ENCODE measurements around the gene RBBP6. TPM values are rescaled to one million over a fixed set of nuclear protein-coding genes. Genes with fewer than 3 reads are reported as not detected.

Gene RBBP6
- total RNA-seq, 1 experiment from 2014 or later = 54.8 TPM

- DNase-seq = no peak
- TF ChIP-seq CTCF (conservative IDR thresholded peaks at IDR 0.05) = no peak
- no CpG with 5 or more reads among the region's 8 CpGs for WGBS (ENCODE audit: extremely low coverage, insufficient read length, low lambda C conversion rate)
These were observed 59.5 kb downstream of the RBBP6 start for GRCh38 chr16:24598777-24599437.

More at GRCh38 chr16:24598777-24599437, 59.5 kb downstream of the RBBP6 start:
- Mint-ChIP-seq H3K27ac (no peak overlapping the region), H3K9me3 (no peaks in the 10 kb centered on the region; a peak in 1 of 5 replicates), H3K4me3 (no peak overlapping the region), H3K27me3 (ENCODE audit: low read depth) (peaks cover 4% of the 10 kb centered on the region), H3K4me1 (no peaks in the 10 kb centered on the region), H3K36me3 (ENCODE audit: insufficient read depth in 1 of 3, low read depth in 3 of 3) (no peaks in the 10 kb centered on the region)
- Histone ChIP-seq H2BK20ac (ENCODE audit: low read depth, low read length, poor library complexity, severe bottlenecking) (no peak overlapping the region), H3K23ac (ENCODE audit: insufficient read length, low read depth, low read length) (no peak overlapping the region), H3K27me3 (ENCODE audit: insufficient read depth, low read length) (no peaks in the 10 kb centered on the region), H4K8ac (replicated peaks; ENCODE audit: insufficient read length, low read depth, low read length) (no peak overlapping the region), H2AFZ (ENCODE audit: low read length) (no peak overlapping the region), H3K79me2 (ENCODE audit: insufficient read depth, low read length) (no peaks in the 10 kb centered on the region), H3K56ac (ENCODE audit: insufficient read length, low read depth, low read length) (no peak overlapping the region), H3K14ac (ENCODE audit: insufficient read depth, low read length) (no peak overlapping the region), H2AK5ac (ENCODE audit: insufficient read length, low read length) (no peak overlapping the region), H3K79me1 (ENCODE audit: insufficient read depth, low read depth, low read length, poor library complexity, severe bottlenecking) (no peaks in the 10 kb centered on the region), H4K20me1 (ENCODE audit: control insufficient read depth, insufficient read depth, insufficient read length) (no peaks in the 10 kb centered on the region), H2BK5ac (ENCODE audit: insufficient read length, low read length) (no peak overlapping the region), H2BK120ac (ENCODE audit: low read depth, low read length, poor library complexity, severe bottlenecking) (no peak overlapping the region), H3T11ph (ENCODE audit: low read length) (no peak overlapping the region), H3K9ac (ENCODE audit: extremely low read depth, insufficient read length, low read length) (no peak overlapping the region), H3K18ac (ENCODE audit: insufficient read length, low read depth, low read length) (no peak overlapping the region), H2BK15ac (ENCODE audit: low read depth, low read length) (no peak overlapping the region), H4K5ac (ENCODE audit: insufficient read length, low read depth, low read length) (no peak overlapping the region), H3K27ac (ENCODE audit: insufficient read length, low read depth, low read length) (no peak overlapping the region), H3K9me3 (ENCODE audit: control insufficient read depth, low read depth, low read length) (no peaks in the 10 kb centered on the region), H3K4ac (ENCODE audit: low read depth, low read length) (no peak overlapping the region), H4K91ac (ENCODE audit: insufficient read length, low read depth, low read length) (no peak overlapping the region), H3K23me2 (ENCODE audit: insufficient read length, low read depth, low read length, poor library complexity, severe bottlenecking) (no peaks in the 10 kb centered on the region), H2BK12ac (ENCODE audit: insufficient read length, low read depth, low read length) (no peak overlapping the region), H3K4me1 (ENCODE audit: insufficient read depth, low read length) (no peaks in the 10 kb centered on the region), H3K4me2 (ENCODE audit: insufficient read depth, insufficient read length, low read length) (no peak overlapping the region)

Data from H9 (cell line).